ENCODE data around the gene PID1.

Gene PID1

DNA sequence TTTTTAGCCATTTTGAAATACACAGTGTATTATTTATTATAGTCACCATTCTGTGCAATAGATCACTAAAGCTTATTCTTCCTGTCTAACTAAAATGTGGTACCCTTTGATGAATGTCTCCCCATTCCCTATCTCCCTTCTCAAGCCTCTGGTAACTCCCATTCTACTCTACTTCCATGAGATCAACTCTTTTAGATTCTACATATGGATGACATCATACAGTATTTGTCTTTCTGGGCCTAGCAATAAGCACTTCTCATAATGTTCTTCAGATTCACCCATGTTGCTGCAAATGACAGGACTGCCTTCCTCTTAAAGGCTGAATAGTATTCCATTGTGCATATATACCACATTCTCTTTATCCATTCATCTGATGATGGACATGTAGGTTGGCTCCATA, 210.9 kb downstream of the PID1 start:
- no peak for DNase-seq

DNA sequence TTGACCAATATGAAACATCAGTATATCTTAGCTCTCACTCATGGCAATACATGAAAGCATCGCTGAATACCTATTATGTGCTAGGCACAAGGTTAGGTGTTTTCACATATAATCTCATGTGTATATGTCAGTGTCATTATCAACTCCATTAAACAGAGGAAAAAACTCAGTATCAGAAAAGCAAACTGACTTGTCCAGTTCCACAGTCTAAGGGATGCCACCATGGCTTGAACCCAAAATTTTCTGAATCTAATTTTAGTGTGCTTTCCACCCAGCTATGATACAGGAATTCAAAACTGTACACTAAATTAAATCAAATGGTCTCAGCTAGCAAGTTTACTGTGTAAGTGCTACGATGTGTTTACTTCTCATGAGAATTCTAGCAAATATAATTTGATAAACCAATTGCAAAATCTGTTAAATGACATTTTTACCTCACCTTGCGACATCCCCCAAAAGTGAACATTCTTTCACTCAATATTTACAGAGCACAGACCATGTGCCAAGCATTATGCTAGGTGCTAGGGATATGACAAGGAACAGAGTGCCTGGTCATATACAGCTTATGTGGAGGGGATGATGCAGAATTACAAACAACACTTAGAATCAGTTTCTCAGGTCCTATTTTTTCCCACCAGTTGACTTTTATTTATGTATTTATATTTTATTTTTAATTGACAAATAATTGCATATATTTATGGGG, 211.6 kb downstream of the PID1 start:
- DNase-seq = no peak

DNA sequence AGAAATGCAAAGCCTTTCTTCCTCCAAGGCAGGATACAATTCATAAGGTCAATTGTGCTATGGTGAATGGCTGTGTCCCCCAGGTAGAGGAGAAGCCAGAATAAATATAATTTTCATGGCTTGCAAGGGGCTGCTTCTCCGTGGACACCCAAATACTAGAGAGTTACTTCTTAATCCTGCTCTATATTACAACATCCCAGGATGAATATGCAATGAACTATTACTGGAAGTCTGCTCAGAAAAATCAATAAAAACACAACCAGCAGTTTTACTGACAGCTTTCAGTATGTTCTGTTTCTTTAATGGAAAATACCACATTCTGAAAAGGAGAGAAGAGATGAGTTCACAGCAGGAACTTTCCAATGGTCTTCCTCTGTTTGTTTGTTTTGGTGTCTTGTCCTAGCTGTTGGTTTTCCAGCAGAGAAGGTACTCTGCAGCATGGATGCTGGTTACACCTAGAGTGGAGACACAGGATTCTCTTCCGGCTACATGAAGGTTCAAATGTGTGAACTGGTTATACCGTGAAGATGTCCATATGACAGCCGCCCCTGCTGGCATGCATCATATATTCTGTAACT, 213.0 kb downstream of the PID1 start:
- DNase-seq = no peak

DNA sequence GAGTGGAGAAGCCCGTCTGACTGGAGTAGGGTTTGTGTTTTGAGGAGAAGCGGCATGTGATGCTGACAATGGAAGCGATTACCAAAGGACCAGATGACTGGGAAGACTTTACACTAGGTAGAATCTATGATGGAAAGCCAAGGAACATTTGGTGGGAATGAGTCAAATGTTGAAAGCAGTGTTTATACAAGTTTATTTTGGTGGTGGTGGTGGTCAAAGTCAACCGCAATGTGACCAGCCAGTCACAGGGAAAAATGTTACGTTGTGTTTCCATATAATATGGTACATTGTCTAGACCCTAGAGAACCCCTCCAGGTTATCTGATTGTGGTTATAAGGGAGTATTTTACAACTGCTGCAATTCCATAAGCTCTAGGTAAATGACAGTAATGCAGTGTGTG, 216.8 kb downstream of the PID1 start:
- no peak for DNase-seq

DNA sequence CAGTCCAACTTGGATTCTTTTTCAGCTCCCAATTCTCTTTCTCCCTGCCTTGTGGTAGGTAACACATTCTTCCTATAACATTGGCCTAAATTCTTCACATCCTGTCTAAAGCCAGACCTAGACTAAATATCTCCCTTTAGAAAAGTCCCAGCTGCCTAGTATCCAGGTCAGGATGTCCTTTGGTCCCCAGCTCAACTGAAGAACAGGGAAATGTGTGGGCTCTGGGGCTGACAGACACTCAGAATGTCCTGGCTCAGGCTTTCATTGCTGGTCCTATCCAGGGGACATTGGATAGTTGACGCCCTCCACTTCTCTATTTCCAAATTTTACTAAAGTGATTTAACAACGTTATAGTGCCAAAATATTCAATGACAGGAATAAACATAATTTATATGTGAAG, 219.3 kb downstream of the PID1 start:
- DNase-seq = no peak

DNA sequence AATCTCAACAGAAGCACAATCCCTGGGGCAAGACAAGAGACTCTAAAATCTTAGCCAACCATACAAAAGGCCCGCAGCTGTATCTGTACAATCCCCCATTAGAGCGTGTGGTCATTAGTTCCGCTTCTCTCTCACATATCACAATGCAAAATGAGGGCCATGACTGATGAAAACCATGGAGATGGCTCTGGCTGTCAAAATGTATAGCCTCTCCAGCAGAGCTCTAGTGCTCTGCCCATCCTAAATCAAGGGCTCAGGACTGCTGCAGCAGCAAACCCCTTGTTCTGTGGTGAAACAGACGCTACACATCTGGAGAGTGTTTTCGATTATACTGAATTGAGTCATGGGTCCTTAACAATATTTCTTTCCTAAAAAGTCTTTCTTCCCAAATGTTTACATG, 221.0 kb downstream of the PID1 start:
- DNase-seq = no peak

DNA sequence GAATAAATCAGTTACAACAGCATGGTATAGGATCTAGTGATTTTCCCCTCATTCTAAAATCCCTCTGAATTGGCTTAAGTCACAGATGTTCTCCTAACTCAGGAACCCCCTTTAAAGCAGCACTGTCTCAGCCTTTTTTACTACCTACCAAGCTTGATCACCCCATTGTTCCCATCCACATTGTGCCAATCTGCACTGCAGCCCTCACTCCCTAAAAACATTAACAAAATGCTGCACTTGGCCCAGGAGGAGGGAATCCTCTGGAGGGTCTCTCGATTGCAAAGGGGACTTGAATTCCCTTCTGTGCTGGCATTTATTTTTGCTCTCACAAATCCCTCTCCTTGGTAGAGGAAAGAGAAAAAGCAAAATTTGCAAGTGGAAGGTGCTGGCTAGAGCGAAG, 223.0 kb downstream of the PID1 start:
- no peak for DNase-seq

DNA sequence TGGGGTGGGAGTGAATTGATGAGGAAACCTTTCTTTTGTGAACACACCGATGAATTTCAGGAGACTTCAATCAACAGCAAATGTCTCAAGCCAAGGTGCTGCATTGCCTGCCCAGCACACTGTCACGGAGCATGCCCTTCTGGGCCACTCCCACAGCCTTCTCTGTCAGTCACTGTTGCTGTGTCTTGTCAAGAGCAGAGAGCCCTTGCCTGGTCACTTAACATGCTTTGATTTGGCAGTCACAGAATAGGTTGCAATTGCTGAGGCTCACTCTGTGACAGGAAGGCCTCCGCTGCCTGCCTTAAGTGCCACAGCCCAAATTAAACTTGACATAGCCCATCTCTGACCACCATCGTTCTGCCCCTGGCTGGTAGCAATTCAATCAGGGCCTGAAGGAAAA, 225.4 kb downstream of the PID1 start:
- no peak for DNase-seq

DNA sequence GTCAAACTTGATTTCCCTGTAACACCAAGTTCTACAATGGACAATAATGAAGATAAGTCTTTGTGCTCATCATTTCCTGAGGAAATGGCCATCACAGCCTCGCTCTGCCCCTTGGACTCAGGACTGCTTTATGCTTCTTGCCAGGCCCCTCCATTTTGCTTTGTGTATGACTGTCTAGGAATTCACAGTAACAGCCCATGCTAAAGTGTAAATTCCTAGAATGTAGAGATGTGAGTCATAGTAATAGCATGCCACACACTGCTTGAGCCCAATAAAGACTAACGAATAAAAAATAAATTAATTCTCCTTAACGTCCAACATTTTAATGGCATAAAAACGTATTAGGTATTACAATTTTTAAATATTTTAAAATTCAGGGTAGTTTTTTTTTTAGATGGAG, 226.5 kb downstream of the PID1 start:
- DNase-seq = no peak

DNA sequence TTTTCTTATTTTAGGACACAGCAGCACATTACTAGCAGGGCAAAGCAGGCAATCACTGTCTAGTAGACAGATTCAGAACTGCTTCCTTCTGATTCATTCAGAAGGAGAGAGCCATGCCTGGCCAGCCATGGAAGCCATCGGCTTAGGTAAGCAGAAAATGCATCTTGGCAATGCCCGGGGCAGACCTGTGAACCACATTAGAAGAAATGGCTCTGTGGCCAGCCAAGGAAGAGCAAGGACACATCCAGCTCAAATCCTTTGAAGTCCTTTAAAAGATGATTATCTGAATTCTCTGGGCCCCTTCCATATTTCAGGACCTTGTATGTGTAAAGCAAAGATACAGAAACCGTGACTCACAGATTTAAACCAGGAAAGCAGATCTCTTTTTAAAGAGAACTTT, 227.4 kb downstream of the PID1 start:
- no peak for DNase-seq

DNA sequence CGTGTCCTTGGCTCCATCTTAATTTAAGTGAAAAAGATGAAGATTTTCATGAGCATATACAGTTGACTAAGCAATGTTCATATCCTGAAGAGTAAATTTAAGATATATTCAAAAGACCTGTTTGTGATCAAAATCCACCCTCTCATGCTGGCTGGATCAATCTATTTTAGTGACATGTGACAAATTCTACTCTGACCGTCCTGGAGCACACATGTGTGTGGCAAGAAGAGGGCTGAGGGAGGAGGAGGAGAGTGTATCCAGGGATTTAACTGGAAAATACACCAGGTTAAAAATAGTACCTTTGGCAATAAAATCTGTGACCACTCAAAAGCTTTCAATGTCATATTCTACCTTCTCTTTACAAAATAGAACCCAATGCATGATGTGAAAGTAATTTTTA, 228.7 kb downstream of the PID1 start:
- no peak for DNase-seq

DNA sequence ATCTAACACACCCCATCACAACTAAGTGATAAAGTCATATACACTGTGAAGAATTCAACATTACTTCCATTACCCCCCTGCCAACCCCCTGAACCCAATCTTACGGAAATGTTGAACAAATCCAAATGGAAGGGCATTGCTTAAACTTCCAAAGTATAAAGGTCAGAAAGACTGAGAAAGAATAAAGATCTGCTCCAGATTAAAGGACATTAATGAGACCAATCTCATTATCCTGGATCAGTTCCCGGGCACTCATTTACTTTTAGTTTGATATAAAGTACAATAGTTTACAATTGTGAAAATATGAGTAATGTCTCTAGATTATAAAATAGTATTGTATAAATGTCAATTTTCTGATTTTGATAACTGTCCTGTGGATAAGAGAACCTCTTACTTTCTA, 229.4 kb downstream of the PID1 start:
- DNase-seq = no peak

DNA sequence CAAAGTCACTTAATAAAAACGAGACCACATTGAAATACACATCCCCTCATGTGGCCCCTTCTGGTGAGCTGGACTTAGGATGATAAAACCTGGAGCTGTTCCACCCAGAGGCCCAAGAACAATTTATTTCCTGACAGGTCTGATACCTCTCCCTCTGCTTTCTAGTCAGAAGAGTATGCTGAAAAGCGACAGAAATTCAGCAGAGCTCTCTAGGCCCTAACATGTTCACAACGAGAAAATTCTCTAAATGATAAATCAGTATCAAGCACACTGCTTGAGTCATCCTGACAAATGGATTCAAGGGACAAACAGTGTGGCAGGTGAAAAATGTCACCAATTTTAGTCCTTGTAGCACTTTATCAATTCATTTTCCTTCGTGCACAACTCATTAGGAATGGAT, 233.5 kb downstream of the PID1 start:
- DNase-seq = no peak

DNA sequence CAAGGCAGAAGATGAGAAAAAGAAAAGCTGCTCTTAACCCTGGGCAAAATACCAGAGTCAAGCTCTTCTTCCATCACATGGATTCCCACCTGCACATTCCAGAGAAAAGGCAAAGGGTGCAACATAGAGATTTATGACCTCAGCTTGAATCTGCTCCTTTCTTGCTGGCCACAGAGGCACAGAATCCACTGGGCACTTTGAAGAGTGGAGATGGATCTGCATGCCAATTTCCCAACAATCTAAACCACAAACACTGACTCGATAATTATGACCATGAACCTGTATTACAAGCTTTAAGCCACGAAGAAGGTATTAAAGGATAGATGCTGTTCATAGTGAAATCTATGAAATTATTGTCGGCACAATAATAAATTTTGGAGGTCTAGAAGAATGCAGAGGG, 237.3 kb downstream of the PID1 start:
- DNase-seq = no peak

DNA sequence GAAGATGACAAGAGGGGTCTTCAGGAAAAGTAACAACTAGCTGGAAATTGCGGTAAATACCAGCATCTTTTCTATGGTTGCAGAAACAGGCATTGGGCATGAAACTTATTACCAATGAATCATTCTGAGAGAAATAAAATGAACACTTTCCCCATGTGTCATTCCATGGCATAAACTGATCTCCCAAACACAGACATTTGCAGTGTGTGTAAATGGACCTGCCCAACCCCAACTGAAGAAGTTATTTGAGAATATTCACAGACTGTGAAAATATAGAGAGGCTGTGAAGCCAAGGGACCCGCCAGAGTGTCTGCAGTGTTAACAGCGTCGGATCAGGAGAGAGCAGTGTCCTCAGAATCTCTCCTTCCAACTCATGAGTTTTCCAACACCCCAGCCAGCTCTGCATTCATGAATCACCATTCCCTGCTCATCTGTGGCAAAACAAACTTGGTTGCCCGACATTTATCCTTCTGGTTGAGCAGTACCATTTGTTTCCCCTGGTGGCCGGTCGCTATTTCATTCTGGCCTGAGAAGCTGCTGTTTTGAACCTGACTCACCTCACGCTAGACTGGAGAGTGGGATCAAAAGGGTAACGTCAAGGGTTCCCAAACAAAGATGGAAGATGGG, 238.4 kb downstream of the PID1 start:
- no peak for DNase-seq

DNA sequence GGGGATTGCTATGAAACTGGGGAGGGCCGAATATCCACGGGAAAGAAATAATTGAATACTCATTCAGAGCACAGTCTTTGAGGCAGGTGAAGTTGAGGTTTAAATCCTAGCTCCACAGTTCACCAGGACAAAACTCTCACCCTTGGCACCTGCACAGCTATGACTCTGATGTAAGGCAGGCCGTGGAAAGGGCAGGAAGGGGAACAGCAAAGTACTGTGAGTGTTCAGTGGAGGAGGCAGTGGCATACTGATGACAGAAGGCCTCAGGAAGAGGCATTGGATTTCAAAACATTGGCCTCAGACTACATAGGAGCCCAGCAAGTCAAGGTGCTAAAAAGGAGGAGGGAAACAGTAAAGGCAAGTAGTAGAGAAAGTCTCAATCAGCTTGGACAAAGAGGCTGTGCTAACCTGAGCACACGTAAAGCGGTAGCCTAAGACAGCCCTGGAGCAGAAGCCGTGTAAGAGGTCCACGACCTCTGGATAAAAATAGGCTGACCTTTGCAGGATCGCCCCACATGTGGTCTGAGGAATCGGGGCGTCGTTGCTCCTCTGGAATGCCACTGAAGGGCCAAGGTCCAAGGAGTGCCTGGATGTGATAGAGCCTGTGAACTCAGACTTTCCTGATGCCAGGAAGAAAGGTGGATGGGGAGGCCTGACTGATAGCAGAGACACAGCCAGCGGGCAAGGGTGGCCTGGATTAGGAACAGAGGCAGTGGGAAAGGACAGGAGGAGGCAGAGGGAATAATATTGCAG, 243.6 kb downstream of the PID1 start:
- DNase-seq = no peak

DNA sequence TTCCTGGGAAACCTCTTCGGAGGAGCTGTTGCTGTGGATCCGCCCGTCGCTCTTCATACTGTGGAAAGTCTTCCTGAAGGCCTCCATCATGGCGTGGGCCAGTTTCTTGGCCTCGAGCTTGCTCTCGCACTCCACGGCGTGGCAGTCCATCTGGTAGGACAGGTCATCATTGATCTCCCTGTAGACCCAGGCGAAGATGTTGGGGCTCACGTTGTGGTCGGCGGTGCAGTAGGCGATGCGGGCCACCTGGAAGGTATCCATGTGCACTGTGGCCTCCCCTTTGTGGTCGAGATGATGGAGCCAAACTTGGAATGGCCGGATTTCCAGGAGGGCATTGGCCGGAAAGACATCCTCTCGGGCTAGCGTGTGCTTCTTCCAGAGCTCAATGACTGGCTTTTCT, 245.4 kb downstream of the PID1 start:
- no peak for DNase-seq

DNA sequence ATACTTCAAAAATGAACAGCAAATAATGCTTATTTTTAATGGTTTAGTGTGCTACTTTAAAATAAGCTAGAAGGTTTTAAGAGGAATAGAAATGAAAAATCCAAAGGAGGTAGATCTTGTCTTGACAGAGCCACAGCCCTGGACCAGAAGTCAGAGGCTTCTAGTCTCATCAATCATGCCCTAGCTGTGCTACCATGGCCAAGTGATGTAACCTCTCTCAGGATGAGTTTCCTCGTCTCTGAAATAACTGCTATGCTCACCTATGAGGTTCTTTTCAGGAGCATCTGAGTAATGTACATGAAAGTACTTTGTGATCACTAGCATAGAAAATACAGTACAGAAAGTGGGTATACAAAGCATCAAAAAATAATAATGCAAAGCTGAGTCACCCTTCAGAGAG, 248.4 kb downstream of the PID1 start:
- no peak for DNase-seq

DNA sequence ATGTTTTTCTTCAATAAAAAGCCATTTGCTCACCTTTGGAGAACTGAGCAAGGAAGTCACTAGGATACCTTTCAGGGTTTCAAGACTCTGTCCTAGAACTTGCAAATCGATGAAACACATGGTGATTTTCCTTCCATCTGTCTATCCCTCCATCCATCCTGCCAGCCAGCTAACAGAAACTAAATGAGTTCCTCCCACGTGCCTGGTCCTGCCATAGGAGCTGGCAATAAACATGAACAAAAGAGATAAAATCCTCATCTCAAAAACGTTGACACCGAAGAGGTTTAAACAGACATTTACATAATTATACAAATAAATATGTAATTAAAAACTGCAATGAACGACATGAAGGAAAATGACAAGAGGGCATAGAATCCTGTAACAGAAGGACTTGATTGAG, 249.0 kb downstream of the PID1 start:
- no peak for DNase-seq

DNA sequence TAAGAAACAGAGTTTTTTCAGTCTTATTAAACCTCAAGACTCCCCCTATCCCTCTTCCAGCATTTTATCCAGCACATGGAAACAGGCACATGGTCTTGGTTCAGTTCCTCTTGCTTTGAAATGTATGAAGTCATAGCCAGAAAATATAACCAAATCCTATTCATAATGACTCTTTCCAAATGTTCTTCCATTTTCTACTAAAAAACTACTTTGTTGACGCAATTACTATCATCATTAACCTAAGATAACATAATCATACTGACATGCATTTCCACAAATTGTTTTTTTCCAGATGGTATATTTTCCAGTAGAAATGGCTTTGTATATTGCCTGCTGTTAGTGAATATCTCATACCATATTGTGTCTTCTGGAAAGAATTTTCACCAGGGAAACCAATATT, 261.3 kb downstream of the PID1 start:
- no peak for DNase-seq

DNA sequence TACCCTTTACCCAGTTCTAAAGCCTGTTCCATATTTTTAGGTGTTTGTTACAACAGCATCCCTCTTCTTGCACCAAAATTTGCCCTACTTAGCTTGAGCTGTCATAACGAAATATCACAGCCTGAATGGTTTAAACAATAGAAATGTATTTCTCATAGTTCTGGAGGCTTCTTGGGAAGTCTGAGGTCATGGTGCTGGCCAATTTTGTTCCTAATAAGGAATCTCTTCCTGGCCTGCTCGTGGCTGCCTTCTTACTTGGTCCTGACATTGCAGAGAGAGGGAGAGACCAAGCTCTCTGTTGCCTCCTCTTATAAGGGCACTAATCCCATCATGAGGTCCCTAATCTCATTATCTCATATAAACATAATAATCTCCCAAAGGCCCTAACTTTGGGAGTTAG, 267.8 kb downstream of the PID1 start:
- DNase-seq = no peak

DNA sequence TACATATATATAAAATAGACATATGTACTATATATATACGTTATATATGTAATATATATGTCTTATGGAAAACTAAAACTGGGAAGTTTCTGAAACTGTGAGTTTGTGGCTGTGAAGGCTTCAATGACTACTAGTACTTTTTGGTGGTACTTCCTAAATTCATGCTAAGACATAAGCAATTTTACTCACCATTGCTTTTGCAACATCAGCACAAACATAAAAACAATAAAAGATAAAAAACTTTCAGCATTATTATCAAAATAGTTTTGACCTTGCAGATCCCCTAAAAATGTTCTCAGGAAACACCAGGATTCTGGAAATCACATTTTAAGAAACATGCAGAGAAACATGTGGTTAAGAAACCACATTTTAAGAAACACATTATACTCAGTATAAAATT, 269.9 kb downstream of the PID1 start:
- no peak for DNase-seq

DNA sequence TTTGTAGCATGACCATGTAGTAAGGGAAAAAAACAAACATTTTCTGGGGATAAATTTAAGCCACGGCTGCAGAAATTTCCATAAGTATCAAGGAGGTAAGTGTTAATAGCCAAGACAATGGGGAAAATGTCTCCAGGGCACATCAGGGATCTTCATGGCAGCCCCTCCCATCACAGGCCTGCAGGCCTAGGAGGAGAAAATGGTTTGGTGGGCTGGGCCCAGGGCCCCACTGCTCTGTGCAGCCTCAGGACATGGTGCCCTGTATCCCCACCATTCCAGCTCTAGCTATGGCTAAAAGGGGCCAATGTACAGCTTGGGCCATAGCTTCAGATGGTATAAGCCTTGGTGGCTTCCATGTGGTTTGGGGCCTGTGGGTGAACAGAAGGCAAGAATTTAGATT, 271.8 kb downstream of the PID1 start:
- no peak for DNase-seq

DNA sequence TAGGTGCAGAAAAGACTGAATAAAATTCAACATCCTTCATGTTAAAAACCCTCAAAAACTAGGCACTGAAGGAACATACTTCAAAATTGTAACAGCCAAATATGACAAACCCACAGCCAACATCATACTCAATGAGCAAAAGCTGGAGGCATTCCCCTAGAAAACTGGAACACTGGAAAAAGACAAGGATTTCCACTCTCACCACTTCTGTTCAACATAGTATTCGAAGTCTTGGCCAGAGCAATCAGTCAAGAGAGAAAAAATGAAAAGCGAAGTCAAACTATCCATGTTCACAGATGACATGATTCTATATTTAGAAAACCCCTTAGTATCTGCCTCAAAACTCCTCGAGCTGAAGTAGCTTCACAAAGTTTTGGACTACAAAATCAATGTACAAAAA, 282.3 kb downstream of the PID1 start:
- DNase-seq = no peak

All from stimulated activated CD4-positive, alpha-beta T cell treated with anti-CD3 and anti-CD28 coated beads, Interleukin-4, amount 100 ng/mL, for 4 hours (primary cell).